ENCODE measurements around the gene GRIK4. TPM values are rescaled to one million over a fixed set of nuclear protein-coding genes. Genes with fewer than 3 reads are reported as not detected.

The GRIK4 gene
- total RNA-seq, 1 donor from 2014 or later: 2.2 TPM

GRCh38 chr11:120630122-120630521 is 118.6 kb downstream of the GRIK4 start:
- Mint-ChIP-seq H3K9me3 (no peaks in the 10 kb centered on the region), H3K27ac (no peak overlapping the region), H3K27me3 (ENCODE audit: low read depth) (peaks cover 36% of the 10 kb centered on the region), H3K4me1 (no peaks in the 10 kb centered on the region), H3K36me3 (no peaks in the 10 kb centered on the region), H3K4me3 (no peak overlapping the region)
- TF ChIP-seq, protein P1, sequence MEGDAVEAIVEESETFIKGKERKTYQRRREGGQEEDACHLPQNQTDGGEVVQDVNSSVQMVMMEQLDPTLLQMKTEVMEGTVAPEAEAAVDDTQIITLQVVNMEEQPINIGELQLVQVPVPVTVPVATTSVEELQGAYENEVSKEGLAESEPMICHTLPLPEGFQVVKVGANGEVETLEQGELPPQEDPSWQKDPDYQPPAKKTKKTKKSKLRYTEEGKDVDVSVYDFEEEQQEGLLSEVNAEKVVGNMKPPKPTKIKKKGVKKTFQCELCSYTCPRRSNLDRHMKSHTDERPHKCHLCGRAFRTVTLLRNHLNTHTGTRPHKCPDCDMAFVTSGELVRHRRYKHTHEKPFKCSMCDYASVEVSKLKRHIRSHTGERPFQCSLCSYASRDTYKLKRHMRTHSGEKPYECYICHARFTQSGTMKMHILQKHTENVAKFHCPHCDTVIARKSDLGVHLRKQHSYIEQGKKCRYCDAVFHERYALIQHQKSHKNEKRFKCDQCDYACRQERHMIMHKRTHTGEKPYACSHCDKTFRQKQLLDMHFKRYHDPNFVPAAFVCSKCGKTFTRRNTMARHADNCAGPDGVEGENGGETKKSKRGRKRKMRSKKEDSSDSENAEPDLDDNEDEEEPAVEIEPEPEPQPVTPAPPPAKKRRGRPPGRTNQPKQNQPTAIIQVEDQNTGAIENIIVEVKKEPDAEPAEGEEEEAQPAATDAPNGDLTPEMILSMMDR (IDR thresholded peaks at IDR 0.05; ENCODE audit: unreplicated experiment): no peak
- no peak for DNase-seq (ENCODE audit: low spot score in 2 of 2, unreplicated experiment in 2 of 2)

GRCh38 chr11:120632579-120632978 is 121.0 kb downstream of the GRIK4 start:
- Mint-ChIP-seq H3K9me3 (no peaks in the 10 kb centered on the region), H3K4me3 (no peak overlapping the region), H3K27ac (no peak overlapping the region), H3K4me1 (no peaks in the 10 kb centered on the region), H3K27me3 (ENCODE audit: low read depth) (peaks cover 35% of the 10 kb centered on the region), H3K36me3 (no peaks in the 10 kb centered on the region)
- no peak for DNase-seq (ENCODE audit: low spot score in 2 of 2, unreplicated experiment in 2 of 2)
- TF ChIP-seq, protein P1 (IDR thresholded peaks at IDR 0.05; ENCODE audit: unreplicated experiment): no peak

DNA sequence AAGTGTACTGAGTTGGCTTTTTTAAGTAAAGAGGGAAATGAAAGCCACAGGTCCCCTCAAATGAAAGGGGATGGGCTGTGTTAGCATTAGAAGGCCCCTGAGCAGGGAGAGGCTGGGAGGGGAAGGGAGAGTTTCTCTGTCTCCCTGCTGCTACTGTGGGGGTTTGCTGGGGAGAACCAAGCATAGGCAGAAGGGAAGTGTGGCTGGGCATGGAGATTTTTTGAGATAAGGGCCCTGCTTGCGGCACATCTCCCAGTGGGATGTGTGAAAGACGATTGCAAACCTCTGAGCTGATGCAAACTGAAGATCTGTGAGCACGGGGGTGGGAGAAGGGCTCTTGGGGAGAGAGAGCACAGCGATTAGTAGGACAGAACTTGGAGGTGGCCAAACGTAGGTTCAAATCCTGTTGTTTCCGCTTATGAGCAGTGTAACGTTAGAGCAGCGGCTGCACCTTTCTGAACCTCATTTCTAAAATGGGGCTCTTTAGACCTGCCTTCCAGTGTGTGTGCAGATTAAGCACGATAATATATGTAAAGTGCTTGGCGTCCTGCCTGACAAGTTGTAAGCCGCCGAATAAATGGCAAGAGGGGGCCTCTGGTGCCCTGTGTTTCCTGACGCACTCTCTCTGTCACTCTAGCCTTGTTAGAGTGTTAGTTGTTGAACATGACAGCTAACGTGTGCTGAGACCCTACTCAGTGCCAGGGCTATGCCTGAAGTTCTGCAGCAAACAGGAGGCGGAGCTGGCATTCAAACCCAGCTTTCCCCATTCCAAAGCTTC is 122.3 kb downstream of the GRIK4 start:
- H3K36me3 Mint-ChIP-seq: no peaks in the 10 kb centered on the region
- TF ChIP-seq, protein P1 (IDR thresholded peaks at IDR 0.05; ENCODE audit: unreplicated experiment): no peak
- H3K4me3 Mint-ChIP-seq: no peak overlapping the region
- DNase-seq (ENCODE audit: low spot score in 2 of 2, unreplicated experiment in 2 of 2): no peak
- no peaks in the 10 kb centered on the region for H3K9me3 Mint-ChIP-seq
- H3K27me3 Mint-ChIP-seq (ENCODE audit: low read depth): peaks cover 35% of the 10 kb centered on the region
- H3K4me1 Mint-ChIP-seq: no peaks in the 10 kb centered on the region
- no peak overlapping the region for H3K27ac Mint-ChIP-seq

DNA sequence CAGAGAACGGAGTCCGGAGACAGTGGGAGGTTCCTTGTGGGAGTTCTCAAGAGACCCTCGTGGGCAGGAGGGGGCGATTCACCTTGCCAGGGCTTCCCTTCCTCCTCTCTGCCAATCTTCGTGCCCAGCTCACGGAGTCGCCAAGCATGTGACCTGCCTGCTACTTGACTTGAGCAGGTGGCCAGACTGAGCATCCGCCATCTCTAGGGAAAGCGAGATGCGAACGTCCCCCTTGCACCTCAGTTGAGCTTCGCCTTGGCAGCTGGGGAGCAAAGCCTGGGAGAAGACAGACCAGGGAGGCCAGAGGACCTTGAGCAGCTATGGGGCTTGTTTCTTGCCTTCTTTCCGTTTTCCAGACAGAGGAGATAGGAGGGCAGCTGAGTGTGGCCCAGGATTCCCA is 123.2 kb downstream of the GRIK4 start:
- TF ChIP-seq, protein P1 (IDR thresholded peaks at IDR 0.05; ENCODE audit: unreplicated experiment): no peak
- DNase-seq (ENCODE audit: low spot score in 2 of 2, unreplicated experiment in 2 of 2): no peak
- Mint-ChIP-seq H3K27ac (no peak overlapping the region), H3K27me3 (ENCODE audit: low read depth) (peaks cover 35% of the 10 kb centered on the region), H3K9me3 (no peaks in the 10 kb centered on the region), H3K4me1 (no peaks in the 10 kb centered on the region), H3K36me3 (no peaks in the 10 kb centered on the region), H3K4me3 (no peak overlapping the region)

DNA sequence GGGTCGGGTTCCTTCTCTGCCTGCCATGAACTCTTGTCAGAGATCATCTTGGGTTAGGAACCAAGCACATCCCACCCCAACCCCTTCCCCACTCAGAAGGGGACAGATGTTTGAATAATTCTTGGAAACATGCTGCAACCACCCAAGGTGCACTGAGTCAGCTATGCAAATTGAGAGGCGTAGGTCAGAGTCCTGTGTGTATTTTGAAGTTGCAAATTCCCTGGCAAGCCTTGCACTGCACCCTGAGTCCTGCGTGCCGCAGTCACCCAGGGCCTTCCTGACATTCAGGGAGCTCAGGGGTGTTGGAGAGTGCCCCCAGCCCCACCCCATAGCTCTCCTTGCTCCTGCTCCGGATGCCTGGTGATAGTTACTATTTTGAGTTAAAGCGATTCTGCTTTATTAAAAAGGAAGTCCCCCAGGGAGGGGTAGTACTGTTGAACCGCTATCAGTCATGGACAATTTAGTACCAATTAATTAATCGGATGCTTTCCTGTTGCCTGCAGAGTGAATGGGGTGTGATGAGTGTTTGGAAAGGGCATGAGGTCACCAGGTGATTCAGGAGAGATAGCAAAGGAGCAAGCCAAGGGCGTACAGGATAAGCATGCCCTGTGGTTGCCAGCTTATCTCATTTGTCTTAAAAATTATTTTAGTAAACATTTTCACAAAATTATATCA is 123.7 kb downstream of the GRIK4 start:
- DNase-seq (ENCODE audit: low spot score in 2 of 2, unreplicated experiment in 2 of 2): no peak
- TF ChIP-seq, protein P1 (IDR thresholded peaks at IDR 0.05; ENCODE audit: unreplicated experiment): no peak
- Mint-ChIP-seq H3K4me3 (no peak overlapping the region), H3K36me3 (no peaks in the 10 kb centered on the region), H3K9me3 (no peaks in the 10 kb centered on the region), H3K27ac (no peak overlapping the region), H3K4me1 (no peaks in the 10 kb centered on the region), H3K27me3 (ENCODE audit: low read depth) (peaks cover 39% of the 10 kb centered on the region)

Measured in mesothelial cell of epicardium (in vitro differentiated cells).